Fibroblast of mammary gland (primary cell): Measurements from ENCODE around the gene NMRK2.
A peak's percentile ranks its signal among the peaks of the same experiment; 100 is the strongest.

ENCODE experiments used
- DNase-seq: peaks from one replicate; pipeline ENCODE4 v3.0.0-alpha.2; 2010; ENCODE audit warnings: low read depth
- H3K4me3 ChIP-seq: 2 replicates; pipeline ENCODE4 v1.5.1; 2011; ENCODE audit warnings: low read depth, mild to moderate bottlenecking, low read length, moderate library complexity; ENCODE audit not compliant: control insufficient read depth
- TF ChIP-seq, protein P1 (sequence below): conservative IDR thresholded peaks from 2 replicates; pipeline ENCODE4 v1.5.1; 2011; ENCODE audit warnings: low read depth, low read length, inconsistent platforms; ENCODE audit not compliant: control insufficient read depth, insufficient read depth

The NMRK2 gene

DNA sequence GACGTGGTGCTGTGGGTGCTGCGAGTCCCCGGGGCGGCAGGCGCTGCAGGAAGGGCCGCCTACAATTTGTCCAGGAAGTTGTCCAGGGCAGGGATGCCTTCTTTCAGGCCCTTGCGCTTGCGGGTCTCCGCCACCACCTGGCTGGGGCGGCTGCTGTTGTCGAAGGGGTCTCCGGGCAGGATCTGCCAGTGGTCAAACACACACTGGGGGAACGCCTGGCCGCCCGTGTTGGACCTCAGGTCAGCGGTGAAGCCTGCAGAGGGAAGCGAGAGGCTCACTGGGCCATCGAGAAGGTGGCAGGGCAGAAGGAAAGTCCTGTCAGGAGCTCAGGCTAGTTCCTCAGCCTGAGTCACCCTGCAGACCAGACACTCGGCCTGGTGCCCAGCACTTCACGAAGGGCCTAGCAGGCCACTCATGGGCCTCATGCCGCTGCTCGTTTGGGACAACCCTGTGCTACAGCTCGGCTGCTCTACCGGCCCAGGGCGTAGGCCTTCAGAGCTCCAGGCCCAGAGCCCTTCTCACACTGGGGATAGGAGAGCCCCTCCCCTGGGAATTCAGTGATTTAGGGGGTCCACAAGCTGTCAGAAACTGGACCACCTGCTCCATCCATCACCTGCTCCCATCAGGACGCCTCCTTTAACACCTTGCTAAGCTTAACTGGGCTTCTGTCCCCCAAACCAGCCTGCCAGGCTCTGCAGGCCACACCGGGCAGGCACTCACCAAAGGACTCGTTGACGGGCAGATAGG is 43.8 kb downstream of the NMRK2 start:
- peak; percentile 71 for DNase-seq
- TF ChIP-seq, protein P1, sequence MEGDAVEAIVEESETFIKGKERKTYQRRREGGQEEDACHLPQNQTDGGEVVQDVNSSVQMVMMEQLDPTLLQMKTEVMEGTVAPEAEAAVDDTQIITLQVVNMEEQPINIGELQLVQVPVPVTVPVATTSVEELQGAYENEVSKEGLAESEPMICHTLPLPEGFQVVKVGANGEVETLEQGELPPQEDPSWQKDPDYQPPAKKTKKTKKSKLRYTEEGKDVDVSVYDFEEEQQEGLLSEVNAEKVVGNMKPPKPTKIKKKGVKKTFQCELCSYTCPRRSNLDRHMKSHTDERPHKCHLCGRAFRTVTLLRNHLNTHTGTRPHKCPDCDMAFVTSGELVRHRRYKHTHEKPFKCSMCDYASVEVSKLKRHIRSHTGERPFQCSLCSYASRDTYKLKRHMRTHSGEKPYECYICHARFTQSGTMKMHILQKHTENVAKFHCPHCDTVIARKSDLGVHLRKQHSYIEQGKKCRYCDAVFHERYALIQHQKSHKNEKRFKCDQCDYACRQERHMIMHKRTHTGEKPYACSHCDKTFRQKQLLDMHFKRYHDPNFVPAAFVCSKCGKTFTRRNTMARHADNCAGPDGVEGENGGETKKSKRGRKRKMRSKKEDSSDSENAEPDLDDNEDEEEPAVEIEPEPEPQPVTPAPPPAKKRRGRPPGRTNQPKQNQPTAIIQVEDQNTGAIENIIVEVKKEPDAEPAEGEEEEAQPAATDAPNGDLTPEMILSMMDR = no peak
- no peak overlapping the region for H3K4me3 ChIP-seq

- no peak for DNase-seq
- H3K4me3 ChIP-seq = no peak overlapping the region
- TF ChIP-seq, protein P1 = no peak
Measured at GRCh38 chr19:3977242-3978143, 44.6 kb downstream of the NMRK2 start.

DNA sequence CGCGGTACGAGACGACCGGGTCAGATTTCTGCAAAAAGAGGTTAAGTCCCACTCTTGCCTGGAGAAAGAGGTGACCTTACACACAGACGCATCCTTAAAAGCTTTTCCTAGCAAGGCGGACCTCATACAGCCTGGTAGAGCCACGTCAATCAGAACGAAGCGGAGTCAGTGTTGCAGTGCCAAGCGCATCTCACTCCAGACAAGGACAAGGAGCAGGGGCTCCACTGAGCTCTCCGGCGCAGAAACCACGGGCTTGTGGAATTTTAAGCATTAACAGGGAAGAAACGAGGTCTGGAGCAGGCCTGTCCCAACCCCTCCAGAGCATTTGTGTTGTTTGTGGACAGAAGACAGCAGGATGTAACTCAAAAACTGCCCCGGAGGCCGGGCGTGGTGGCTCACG is 45.3 kb downstream of the NMRK2 start:
- no peak overlapping the region for H3K4me3 ChIP-seq
- TF ChIP-seq, protein P1 = no peak
- no peak for DNase-seq

- no peak overlapping the region for H3K4me3 ChIP-seq
- no peak for DNase-seq
- TF ChIP-seq, protein P1 = no peak
Measured at GRCh38 chr19:3979289-3979673, 46.4 kb downstream of the NMRK2 start.

GRCh38 chr19:3979674-3980352 is 46.9 kb downstream of the NMRK2 start:
- no peak for DNase-seq
- no peak overlapping the region for H3K4me3 ChIP-seq
- TF ChIP-seq, protein P1 = no peak

GRCh38 chr19:3980353-3981251 is 47.7 kb downstream of the NMRK2 start:
- H3K4me3 ChIP-seq = no peak overlapping the region
- DNase-seq = no peak

More at GRCh38 chr19:3980353-3981251, 47.7 kb downstream of the NMRK2 start:
- TF ChIP-seq, protein P1 = no peak
